KMS-11 (cell line): ENCODE measurements around the gene ABLIM1.

Source experiments
- H2AFZ ChIP-seq: fragments of 200-600 bp; sonication (generic); 2 replicates; pipeline ENCODE4 v1.6.1; 2016; ENCODE audit warnings: antibody characterized with exemption, mixed run types, low read depth
- H3K27ac ChIP-seq: fragments of 200-600 bp; sonication (generic); 2 replicates; pipeline ENCODE4 v1.6.1; 2016; ENCODE audit warnings: mild to moderate bottlenecking, mixed run types
- H3K27me3 ChIP-seq: fragments of 200-600 bp; sonication (generic); 2 replicates; pipeline ENCODE4 v1.6.1; 2017; ENCODE audit warnings: mild to moderate bottlenecking, low read depth, mixed run types, moderate library complexity; ENCODE audit not compliant: insufficient read depth
- H3K36me3 ChIP-seq: fragments of 200-600 bp; sonication (generic); 2 replicates; pipeline ENCODE4 v1.6.1; 2017; ENCODE audit warnings: mild to moderate bottlenecking, mixed run types; ENCODE audit not compliant: insufficient read depth
- H3K4me1 ChIP-seq: fragments of 200-600 bp; sonication (generic); 2 replicates; pipeline ENCODE4 v1.6.1; 2016; ENCODE audit warnings: mild to moderate bottlenecking, low read depth, mixed run types; ENCODE audit not compliant: poor library complexity, severe bottlenecking
- H3K4me2 ChIP-seq: fragments of 200-600 bp; sonication (generic); 2 replicates; pipeline ENCODE4 v1.7.0; 2016; ENCODE audit warnings: mild to moderate bottlenecking, mixed run types
- H3K4me3 ChIP-seq: fragments of 200-600 bp; sonication (generic); IDR thresholded peaks from 2 replicates; pipeline ENCODE4 v1.6.1; 2017; ENCODE audit warnings: low read depth, low read length, mixed read lengths; ENCODE audit not compliant: insufficient read depth
- H3K79me2 ChIP-seq: fragments of 200-600 bp; sonication (generic); 2 replicates; pipeline ENCODE4 v1.6.1; 2016; ENCODE audit warnings: low read depth, mixed run types; ENCODE audit not compliant: insufficient read depth
- H3K9ac ChIP-seq: fragments of 200-600 bp; sonication (generic); 2 replicates; pipeline ENCODE4 v1.6.1; 2016; ENCODE audit warnings: mild to moderate bottlenecking, mixed run types
- H4K20me1 ChIP-seq: fragments of 200-600 bp; sonication (generic); 2 replicates; pipeline ENCODE4 v1.6.1; 2016; ENCODE audit warnings: mild to moderate bottlenecking, mixed run types; ENCODE audit not compliant: insufficient read depth
- TF ChIP-seq, protein P1 (sequence below): fragments of 200-600 bp; sonication (generic); conservative IDR thresholded peaks from 2 replicates; pipeline ENCODE4 v1.6.1; 2017; ENCODE audit warnings: low read depth, mild to moderate bottlenecking, antibody characterized with exemption, low read length, moderate library complexity, mixed read lengths

The ABLIM1 gene

DNA sequence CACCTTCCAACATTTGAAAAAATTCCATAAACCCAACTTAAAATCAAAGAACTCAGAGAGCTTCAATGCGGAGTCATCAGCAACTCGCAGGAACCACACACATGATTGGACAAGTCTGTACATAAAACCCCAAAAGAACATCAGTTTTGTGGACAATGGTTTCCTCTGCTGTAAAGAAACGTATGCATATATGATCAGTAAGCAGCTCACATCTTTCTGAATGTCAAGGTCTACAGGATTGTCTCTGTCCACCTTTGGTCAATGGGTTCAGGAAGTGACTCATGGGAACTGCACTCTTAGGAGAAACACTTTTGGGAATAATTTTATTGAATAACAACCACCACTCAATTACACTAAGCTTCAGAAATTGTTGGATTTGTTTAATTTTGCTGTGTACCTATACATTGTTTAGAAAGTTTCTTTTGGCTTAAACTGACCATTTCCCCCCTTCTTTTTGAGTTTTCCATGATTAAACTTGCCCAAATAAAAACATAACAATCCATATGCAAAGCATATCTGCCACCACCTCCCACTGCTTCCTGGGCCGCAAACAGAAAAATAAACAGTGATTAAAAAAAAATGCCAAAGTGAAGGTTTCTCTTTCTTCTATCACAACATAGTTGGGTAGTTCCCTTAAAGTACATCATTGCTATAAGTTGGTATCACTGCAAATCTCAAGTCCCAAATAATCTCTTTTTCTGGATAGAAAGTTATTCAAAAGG, 226.5 kb downstream of the ABLIM1 start:
- Histone ChIP-seq H3K4me2 (no peak overlapping the region), H2AFZ (no peak overlapping the region), H3K4me3 (no peak overlapping the region), H4K20me1 (no peaks in the 10 kb centered on the region), H3K27me3 (no peaks in the 10 kb centered on the region), H3K79me2 (no peaks in the 10 kb centered on the region), H3K4me1 (no peaks in the 10 kb centered on the region), H3K36me3 (no peaks in the 10 kb centered on the region), H3K9ac (no peak overlapping the region), H3K27ac (no peak overlapping the region)
- TF ChIP-seq, protein P1, sequence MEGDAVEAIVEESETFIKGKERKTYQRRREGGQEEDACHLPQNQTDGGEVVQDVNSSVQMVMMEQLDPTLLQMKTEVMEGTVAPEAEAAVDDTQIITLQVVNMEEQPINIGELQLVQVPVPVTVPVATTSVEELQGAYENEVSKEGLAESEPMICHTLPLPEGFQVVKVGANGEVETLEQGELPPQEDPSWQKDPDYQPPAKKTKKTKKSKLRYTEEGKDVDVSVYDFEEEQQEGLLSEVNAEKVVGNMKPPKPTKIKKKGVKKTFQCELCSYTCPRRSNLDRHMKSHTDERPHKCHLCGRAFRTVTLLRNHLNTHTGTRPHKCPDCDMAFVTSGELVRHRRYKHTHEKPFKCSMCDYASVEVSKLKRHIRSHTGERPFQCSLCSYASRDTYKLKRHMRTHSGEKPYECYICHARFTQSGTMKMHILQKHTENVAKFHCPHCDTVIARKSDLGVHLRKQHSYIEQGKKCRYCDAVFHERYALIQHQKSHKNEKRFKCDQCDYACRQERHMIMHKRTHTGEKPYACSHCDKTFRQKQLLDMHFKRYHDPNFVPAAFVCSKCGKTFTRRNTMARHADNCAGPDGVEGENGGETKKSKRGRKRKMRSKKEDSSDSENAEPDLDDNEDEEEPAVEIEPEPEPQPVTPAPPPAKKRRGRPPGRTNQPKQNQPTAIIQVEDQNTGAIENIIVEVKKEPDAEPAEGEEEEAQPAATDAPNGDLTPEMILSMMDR: no peak

DNA sequence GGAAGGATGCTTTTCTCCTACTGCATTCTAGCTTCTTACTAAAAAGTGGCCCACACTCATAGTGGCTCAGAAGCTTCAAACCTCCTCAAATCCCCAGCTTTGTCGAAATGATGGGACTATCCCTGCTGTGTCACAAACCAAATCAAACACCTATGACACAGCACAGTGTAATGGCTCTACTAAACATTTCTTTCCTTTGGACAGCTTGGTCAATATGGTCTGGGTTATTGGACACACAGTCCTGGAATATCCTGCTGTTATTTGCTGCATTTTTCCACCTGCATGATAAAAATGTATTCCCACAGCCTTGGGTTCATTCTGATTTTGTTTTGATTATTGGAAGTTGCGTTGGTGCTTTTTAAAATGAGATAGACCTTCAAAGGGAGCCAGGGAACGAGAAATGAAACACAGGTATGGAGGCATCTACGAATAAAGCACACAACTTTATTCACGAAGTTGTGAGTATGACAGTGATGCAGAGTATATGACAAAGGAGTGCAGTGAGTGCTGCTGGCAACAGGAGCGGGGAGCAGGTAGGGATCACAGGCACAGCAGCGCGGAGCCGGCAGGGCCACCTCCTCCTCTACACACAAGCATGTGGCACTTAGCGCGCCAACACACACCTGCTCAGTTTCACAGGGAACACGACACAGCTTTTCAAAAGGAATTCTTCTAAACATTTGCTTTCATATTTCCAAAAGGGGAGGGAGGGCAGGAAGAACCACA, 227.2 kb downstream of the ABLIM1 start:
- H3K9ac ChIP-seq: no peak overlapping the region
- no peaks in the 10 kb centered on the region for H3K36me3 ChIP-seq
- no peaks in the 10 kb centered on the region for H3K27me3 ChIP-seq
- H4K20me1 ChIP-seq: no peaks in the 10 kb centered on the region
- H3K4me2 ChIP-seq: no peak overlapping the region
- H3K79me2 ChIP-seq: no peaks in the 10 kb centered on the region
- H2AFZ ChIP-seq: no peak overlapping the region
- H3K4me3 ChIP-seq: no peak overlapping the region
- TF ChIP-seq, protein P1: no peak
- H3K4me1 ChIP-seq: no peaks in the 10 kb centered on the region
- no peak overlapping the region for H3K27ac ChIP-seq

DNA sequence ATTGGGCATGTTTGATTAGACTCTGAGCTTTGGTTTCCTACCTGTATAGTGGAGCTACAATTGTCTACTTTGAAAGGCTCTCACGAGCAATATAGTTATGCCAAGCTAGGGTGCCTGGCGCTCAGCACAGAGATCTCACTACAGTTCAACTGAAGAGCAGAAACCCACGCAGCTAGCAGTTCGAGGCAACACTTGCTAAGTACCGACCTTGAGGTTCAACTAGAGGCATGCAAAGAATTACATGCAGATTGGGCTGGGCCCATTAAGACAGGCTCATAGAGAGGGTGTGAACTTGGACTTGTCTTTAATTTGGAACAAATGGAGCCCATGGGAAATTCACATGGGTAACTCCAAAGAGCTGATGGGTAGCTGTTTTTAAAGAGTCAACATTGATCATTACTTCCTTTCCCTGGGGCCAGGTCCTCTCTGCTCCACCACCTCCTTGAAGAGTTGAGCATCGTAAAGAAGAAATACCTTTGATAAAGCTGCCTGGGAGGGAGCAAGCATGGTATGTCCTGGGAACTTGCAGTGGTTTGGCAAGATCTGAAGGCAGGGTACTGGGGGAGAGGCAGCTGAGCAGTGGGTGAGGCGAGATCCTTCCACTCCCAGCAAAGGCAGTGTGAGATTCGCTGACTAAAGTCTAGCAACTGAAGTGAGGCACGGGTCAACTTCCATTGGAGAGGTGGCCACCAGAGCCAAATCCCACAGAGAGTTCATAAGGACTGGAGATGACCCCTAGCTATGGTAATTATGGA, 228.3 kb downstream of the ABLIM1 start:
- no peaks in the 10 kb centered on the region for H3K4me1 ChIP-seq
- TF ChIP-seq, protein P1: no peak
- no peak overlapping the region for H2AFZ ChIP-seq
- H3K4me3 ChIP-seq: no peak overlapping the region
- H3K79me2 ChIP-seq: no peaks in the 10 kb centered on the region
- no peak overlapping the region for H3K27ac ChIP-seq
- no peak overlapping the region for H3K4me2 ChIP-seq
- H4K20me1 ChIP-seq: no peaks in the 10 kb centered on the region
- no peak overlapping the region for H3K9ac ChIP-seq
- no peaks in the 10 kb centered on the region for H3K36me3 ChIP-seq
- H3K27me3 ChIP-seq: no peaks in the 10 kb centered on the region

DNA sequence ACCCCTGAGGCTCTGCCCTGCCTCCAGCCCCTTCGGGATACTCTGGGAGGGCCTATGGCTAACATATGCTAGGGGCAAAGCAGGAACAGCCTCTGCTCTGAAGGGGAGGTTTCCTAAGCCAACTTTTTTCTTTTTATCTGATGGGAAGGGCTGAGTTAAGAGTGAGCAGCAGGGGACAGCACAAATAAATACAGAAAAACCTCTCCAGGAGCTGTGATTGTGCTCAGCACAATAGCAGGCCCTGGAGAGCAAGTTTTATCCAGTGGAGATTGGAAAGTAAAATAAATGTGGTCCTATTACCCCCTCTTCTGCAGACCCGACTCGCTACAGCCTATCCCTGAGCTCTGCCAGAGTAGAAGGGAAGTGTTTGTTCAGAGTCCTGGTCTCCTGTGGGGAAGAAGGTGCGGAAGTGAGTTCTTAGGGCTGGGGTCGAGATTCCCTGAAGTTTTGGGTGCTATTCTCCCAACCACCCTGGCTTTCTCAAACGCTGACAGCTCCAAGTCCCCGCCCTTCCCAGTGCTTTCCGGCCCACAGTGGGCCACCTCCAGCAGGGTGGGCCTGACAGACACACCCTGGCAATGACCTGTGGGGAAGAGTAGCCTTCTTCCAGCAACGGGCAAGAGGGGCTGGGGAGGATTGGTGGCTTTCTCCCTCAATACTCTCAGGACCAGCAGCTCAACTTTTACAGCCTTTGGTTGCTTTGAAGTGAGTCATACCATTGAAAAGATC, 230.8 kb downstream of the ABLIM1 start:
- H3K9ac ChIP-seq: no peak overlapping the region
- no peaks in the 10 kb centered on the region for H3K79me2 ChIP-seq
- no peak overlapping the region for H2AFZ ChIP-seq
- H3K36me3 ChIP-seq: no peaks in the 10 kb centered on the region
- no peaks in the 10 kb centered on the region for H4K20me1 ChIP-seq
- no peaks in the 10 kb centered on the region for H3K4me1 ChIP-seq
- TF ChIP-seq, protein P1: no peak
- H3K27me3 ChIP-seq: no peaks in the 10 kb centered on the region
- H3K4me3 ChIP-seq: no peak overlapping the region
- no peak overlapping the region for H3K27ac ChIP-seq
- H3K4me2 ChIP-seq: no peak overlapping the region
